ENCODE data around the gene ZNF594.
"Not testable (repeated sequence)": the region's sequence is repeated elsewhere in the genome, so short reads cannot be mapped to it uniquely, and the experiment has no call there.

DNA sequence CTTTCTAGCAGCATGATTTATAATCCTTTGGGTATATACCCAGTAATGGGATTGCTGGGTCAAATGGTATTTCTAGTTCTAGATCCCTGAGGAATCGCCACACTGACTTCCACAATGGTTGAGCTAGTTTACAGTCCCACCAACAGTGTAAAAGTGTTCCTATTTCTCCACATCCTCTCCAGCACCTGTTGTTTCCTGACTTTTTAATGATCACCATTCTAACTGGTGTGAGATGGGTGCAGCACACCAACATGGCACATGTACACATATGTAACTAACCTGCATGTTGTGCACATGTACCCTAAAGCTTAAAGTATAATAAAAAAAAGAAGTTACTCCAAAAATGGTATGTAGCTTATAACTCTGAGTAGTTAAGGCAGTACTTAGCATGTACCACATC, 31.0 kb downstream of the ZNF594 start:
- TF ChIP-seq, protein P1, sequence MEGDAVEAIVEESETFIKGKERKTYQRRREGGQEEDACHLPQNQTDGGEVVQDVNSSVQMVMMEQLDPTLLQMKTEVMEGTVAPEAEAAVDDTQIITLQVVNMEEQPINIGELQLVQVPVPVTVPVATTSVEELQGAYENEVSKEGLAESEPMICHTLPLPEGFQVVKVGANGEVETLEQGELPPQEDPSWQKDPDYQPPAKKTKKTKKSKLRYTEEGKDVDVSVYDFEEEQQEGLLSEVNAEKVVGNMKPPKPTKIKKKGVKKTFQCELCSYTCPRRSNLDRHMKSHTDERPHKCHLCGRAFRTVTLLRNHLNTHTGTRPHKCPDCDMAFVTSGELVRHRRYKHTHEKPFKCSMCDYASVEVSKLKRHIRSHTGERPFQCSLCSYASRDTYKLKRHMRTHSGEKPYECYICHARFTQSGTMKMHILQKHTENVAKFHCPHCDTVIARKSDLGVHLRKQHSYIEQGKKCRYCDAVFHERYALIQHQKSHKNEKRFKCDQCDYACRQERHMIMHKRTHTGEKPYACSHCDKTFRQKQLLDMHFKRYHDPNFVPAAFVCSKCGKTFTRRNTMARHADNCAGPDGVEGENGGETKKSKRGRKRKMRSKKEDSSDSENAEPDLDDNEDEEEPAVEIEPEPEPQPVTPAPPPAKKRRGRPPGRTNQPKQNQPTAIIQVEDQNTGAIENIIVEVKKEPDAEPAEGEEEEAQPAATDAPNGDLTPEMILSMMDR (IDR thresholded peaks at IDR 0.05) = not testable (repeated sequence)
- TF ChIP-seq EP300 (IDR thresholded peaks at IDR 0.05) = not testable (repeated sequence)
